Lower leg skin (tissue), 4 donors: ENCODE measurements around the gene PRR4. TPM values are rescaled to one million over a fixed set of nuclear protein-coding genes. Genes with fewer than 3 reads are reported as not detected.

Experiments used
- DNase-seq, 2 donors: peaks; one replicate each; pipeline ENCODE4 v3.0.0-alpha.2; 2019; ENCODE audit warnings: low spot score in 2 of 2
- H3K4me3 ChIP-seq: fragments of 200-600 bp; sonication (generic); 2 replicates; pipeline ENCODE4 v1.5.1; 2017; ENCODE audit warnings: mild to moderate bottlenecking, low read depth; ENCODE audit not compliant: poor library complexity, severe bottlenecking
- CTCF ChIP-seq, 3 donors: fragments of 450-650 bp; IDR thresholded peaks; one replicate each; pipeline ENCODE4 v1.5.1; 2016; ENCODE audit warnings: antibody characterized with exemption in 3 of 3, mild to moderate bottlenecking in 3 of 3, moderate library complexity in 2 of 3
- POLR2A ChIP-seq, 2 donors: fragments of 450-650 bp; IDR thresholded peaks; one replicate each; pipeline ENCODE4 v1.6.1; 2016 to 2017; ENCODE audit warnings: antibody characterized with exemption in 2 of 2, mild to moderate bottlenecking in 1 of 2, moderate library complexity in 1 of 2
- whole genome bisulfite sequencing, 2 donors: methylation state at CpG; one replicate each; pipeline ENCODE4 v1.1.5; 2018; 5-methylcytosine and 5-hydroxymethylcytosine counted together
- intact Hi-C: fragments of 100-400 bp; cut with DNase I; formaldehyde crosslinking; loops from one replicate; pipeline ENCODE4 v1.15.0; 2023; ENCODE audit warnings: low total_unique reads
- total RNA-seq, 4 donors: library from RNA; depleted of rRNA; stranded (reverse); fragments of >200 nt; gene quantifications; one replicate each; pipeline ENCODE4 v1.1.0, GENCODE V29; 2016

Gene PRR4
- 100 to 1,000 TPM in 1 of 4 donors, 10 to 100 TPM in 3; 33.5 to 101 (median 70.5) TPM for total RNA-seq

GRCh38 chr12:10849425-10849878 lies at the start of gene PRR4:
Gene PRR4, minus strand, starts transcription at chr12:10849475. Its CDS starts 38 bp downstream, at chr12:10849437.
- no peak within 1 kb of the TSS for H3K4me3 ChIP-seq
- no peak for DNase-seq
- 75 to 82% methylated on average over 4 of the region's 4 CpGs for WGBS, 2 donors
- intact Hi-C loops, result no loop called here
- no peak for TF ChIP-seq CTCF (IDR thresholded peaks at IDR 0.05)

GRCh38 chr12:10896854-10897253 lies 47.6 kb upstream of the PRR4 start:
- H3K4me3 ChIP-seq, result no peak overlapping the region
- WGBS, 2 donors, result 91 to 98% methylated on average over 5 of the region's 5 CpGs
- DNase-seq, result no peak
- intact Hi-C loops, result no loop called here
- TF ChIP-seq CTCF (IDR thresholded peaks at IDR 0.05) (no peak), POLR2A (IDR thresholded peaks at IDR 0.05) (no peak)

- 92 to 98% methylated on average over 2 of the region's 2 CpGs for WGBS, 2 donors
- DNase-seq, result no peak
- intact Hi-C loops, result no loop called here
- no peak overlapping the region for H3K4me3 ChIP-seq
- TF ChIP-seq POLR2A (IDR thresholded peaks at IDR 0.05) (no peak), CTCF (IDR thresholded peaks at IDR 0.05) (no peak)
Observed at GRCh38 chr12:10891937-10892336, 42.7 kb upstream of the PRR4 start.

- no peak for TF ChIP-seq CTCF (IDR thresholded peaks at IDR 0.05)
- no peak for TF ChIP-seq POLR2A (IDR thresholded peaks at IDR 0.05)
- intact Hi-C loops, result no loop called here
- no peak overlapping the region for H3K4me3 ChIP-seq
- DNase-seq, result no peak
Observed at GRCh38 chr12:10889226-10889625, 40.0 kb upstream of the PRR4 start.

GRCh38 chr12:10884086-10884725 lies 34.9 kb upstream of the PRR4 start, which contains the start of gene PRH1:
Gene PRH1, minus strand, starts transcription at chr12:10884255. Its CDS starts 38 bp downstream, at chr12:10884217.
- intact Hi-C loops, result no loop called here
- TF ChIP-seq CTCF (IDR thresholded peaks at IDR 0.05) (no peak), POLR2A (IDR thresholded peaks at IDR 0.05) (no peak)
- DNase-seq, result no peak
- WGBS, 2 donors, result 94% methylated on average over 6 of the region's 6 CpGs
- no peak within 1 kb of the TSS for H3K4me3 ChIP-seq

GRCh38 chr12:10873378-10873777 lies 24.1 kb upstream of the PRR4 start:
- H3K4me3 ChIP-seq, result no peak overlapping the region
- DNase-seq, result no peak
- no peak for TF ChIP-seq POLR2A (IDR thresholded peaks at IDR 0.05)
- TF ChIP-seq CTCF (IDR thresholded peaks at IDR 0.05), result no peak
- intact Hi-C loops, result no loop called here
- 57 to 59% methylated on average over 2 of the region's 2 CpGs for WGBS, 2 donors
